Measurements from ENCODE around the gene SIRPB2. TPM values are rescaled to one million over a fixed set of nuclear protein-coding genes. Genes with fewer than 3 reads are reported as not detected.

SIRPB2 gene
- total RNA-seq, 1 donor from 2014 or later = 0.20 TPM

GRCh38 chr20:1471242-1471641 is 20.0 kb downstream of the SIRPB2 start:
- no peak for DNase-seq (ENCODE audit: low read depth in 2 of 2)

- DNase-seq (ENCODE audit: low read depth in 2 of 2) = peak; percentile 92 to 97
These were observed 21.2 kb downstream of the SIRPB2 start for GRCh38 chr20:1469925-1470571.

- DNase-seq (ENCODE audit: low read depth in 2 of 2) = peak in 1 of 2 donors; percentile 13
These were observed 21.8 kb downstream of the SIRPB2 start for GRCh38 chr20:1469306-1469905.

- no peak for DNase-seq (ENCODE audit: low read depth in 2 of 2)
These were observed 23.0 kb downstream of the SIRPB2 start for GRCh38 chr20:1468117-1468624.

- DNase-seq (ENCODE audit: low read depth in 2 of 2) = peak in 1 of 2 donors; percentile 15
These were observed 23.7 kb downstream of the SIRPB2 start for GRCh38 chr20:1467355-1468116.

GRCh38 chr20:1467082-1467354 is 24.2 kb downstream of the SIRPB2 start:
- DNase-seq (ENCODE audit: low read depth in 2 of 2) = no peak

GRCh38 chr20:1466211-1467081 is 24.8 kb downstream of the SIRPB2 start, which contains the start of gene NSFL1C:
Gene NSFL1C, minus strand, starts transcription at chr20:1466849. Its CDS starts 25 bp downstream, at chr20:1466824.
- peak; percentile 97 to 98 for DNase-seq (ENCODE audit: low read depth in 2 of 2)

GRCh38 chr20:1465470-1466210 is 25.6 kb downstream of the SIRPB2 start:
- peak in 1 of 2 donors; percentile 16 for DNase-seq (ENCODE audit: low read depth in 2 of 2)

GRCh38 chr20:1463971-1464570 is 27.1 kb downstream of the SIRPB2 start:
- peak in 1 of 2 donors; percentile 41 for DNase-seq (ENCODE audit: low read depth in 2 of 2)

- no peak for DNase-seq (ENCODE audit: low read depth in 2 of 2)
These were observed 28.4 kb downstream of the SIRPB2 start for GRCh38 chr20:1462834-1463233.

- DNase-seq (ENCODE audit: low read depth in 2 of 2) = no peak
These were observed 29.2 kb downstream of the SIRPB2 start for GRCh38 chr20:1462001-1462400.

- DNase-seq (ENCODE audit: low read depth in 2 of 2) = no peak
These were observed 30.9 kb downstream of the SIRPB2 start for GRCh38 chr20:1460275-1460674.

- no peak for DNase-seq (ENCODE audit: low read depth in 2 of 2)
These were observed 33.2 kb downstream of the SIRPB2 start for GRCh38 chr20:1457992-1458391.

GRCh38 chr20:1456300-1456699 is 34.9 kb downstream of the SIRPB2 start:
- no peak for DNase-seq (ENCODE audit: low read depth in 2 of 2)

- DNase-seq (ENCODE audit: low read depth in 2 of 2) = no peak
These were observed 40.2 kb downstream of the SIRPB2 start for GRCh38 chr20:1450926-1451491.

GRCh38 chr20:1449370-1449769 is 41.9 kb downstream of the SIRPB2 start:
- no peak for DNase-seq (ENCODE audit: low read depth in 2 of 2)

GRCh38 chr20:1448081-1448620 is 43.1 kb downstream of the SIRPB2 start:
- DNase-seq (ENCODE audit: low read depth in 2 of 2) = no peak

- DNase-seq (ENCODE audit: low read depth in 2 of 2) = no peak
These were observed 44.7 kb downstream of the SIRPB2 start for GRCh38 chr20:1446536-1446935.

GRCh38 chr20:1443085-1443484 is 48.1 kb downstream of the SIRPB2 start:
- no peak for DNase-seq (ENCODE audit: low read depth in 2 of 2)

GRCh38 chr20:1442304-1442703 is 48.9 kb downstream of the SIRPB2 start:
- no peak for DNase-seq (ENCODE audit: low read depth in 2 of 2)

Data from lung microvascular endothelial cell (primary cell).